GM06990 (cell line): ENCODE measurements around the gene AGPAT1.

Experiments
- DNase-seq: peaks from one replicate; pipeline ENCODE4 v3.0.0-alpha.2; 2011; ENCODE audit not compliant: insufficient read length; ENCODE audit errors: extremely low read depth
- H3K27me3 ChIP-seq: replicated peaks from 2 replicates; pipeline ENCODE4 v1.6.0; 2011; ENCODE audit warnings: low read length; ENCODE audit not compliant: control insufficient read depth, insufficient read depth
- H3K36me3 ChIP-seq: 2 replicates; pipeline ENCODE4 v1.5.1; 2011; ENCODE audit warnings: low read length; ENCODE audit not compliant: control insufficient read depth, insufficient read depth
- H3K4me3 ChIP-seq: replicated peaks from 2 replicates; pipeline ENCODE4 v1.5.1; 2011; ENCODE audit warnings: low read depth, mild to moderate bottlenecking, control low read depth, low read length
- TF ChIP-seq, protein P1 (sequence below): IDR thresholded peaks from 2 replicates; pipeline ENCODE4 v1.5.1; 2011; ENCODE audit warnings: low read length, control low read depth, mild to moderate bottlenecking, inconsistent platforms; ENCODE audit not compliant: insufficient read depth, poor library complexity, severe bottlenecking

Gene AGPAT1

DNA sequence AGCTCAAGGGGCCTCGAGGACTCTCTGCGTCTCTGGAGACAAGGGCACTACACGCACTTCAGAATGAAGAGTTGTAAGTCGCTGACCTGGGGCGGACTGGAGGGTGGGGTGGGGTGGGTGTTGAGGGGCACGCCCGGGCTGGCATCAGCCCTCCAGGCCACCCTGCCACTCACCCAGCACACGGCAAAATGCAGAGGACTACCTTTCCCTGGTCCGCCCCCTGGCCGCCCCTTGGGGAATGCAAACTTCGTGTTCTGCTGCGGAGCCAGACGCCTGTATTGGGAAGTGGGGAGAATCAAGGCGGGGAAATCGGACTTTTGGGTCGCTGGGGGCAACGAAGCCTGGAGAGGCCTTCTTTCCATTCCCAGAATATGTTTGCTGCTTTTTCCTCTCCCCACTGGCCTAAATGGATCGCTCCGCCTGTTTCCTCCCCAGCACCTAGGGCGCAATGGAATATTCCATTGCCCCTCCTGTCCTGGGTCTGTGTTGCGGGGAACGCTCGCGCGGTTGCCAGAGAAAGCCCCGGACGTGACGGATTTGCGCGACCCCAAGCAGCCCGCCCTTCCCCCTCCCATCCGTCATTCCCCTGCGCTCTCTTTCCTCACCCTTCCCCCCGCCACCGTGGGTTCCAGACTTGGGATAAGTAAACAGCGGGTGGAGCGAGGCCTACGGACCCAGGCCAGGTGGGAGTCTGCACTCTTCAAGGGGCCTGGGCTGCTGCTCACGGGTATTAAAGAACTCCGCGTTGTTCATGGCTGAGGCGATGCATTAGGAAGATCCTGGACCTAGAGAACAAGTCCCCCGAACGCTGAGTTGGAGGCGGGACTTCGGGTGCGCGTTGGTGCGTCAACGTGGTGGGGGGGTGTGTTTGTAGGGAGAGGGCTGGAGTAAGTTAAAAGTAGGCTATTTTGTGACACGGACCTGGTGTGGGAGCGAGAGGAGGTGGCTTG lies 22.0 kb downstream of the AGPAT1 start, which contains the start of gene PPT2:
Gene PPT2, plus strand, starts transcription at position 578 of the 950 bp plus-strand sequence. CDS start 454 bp downstream, outside the sequence.
- TF ChIP-seq, protein P1, sequence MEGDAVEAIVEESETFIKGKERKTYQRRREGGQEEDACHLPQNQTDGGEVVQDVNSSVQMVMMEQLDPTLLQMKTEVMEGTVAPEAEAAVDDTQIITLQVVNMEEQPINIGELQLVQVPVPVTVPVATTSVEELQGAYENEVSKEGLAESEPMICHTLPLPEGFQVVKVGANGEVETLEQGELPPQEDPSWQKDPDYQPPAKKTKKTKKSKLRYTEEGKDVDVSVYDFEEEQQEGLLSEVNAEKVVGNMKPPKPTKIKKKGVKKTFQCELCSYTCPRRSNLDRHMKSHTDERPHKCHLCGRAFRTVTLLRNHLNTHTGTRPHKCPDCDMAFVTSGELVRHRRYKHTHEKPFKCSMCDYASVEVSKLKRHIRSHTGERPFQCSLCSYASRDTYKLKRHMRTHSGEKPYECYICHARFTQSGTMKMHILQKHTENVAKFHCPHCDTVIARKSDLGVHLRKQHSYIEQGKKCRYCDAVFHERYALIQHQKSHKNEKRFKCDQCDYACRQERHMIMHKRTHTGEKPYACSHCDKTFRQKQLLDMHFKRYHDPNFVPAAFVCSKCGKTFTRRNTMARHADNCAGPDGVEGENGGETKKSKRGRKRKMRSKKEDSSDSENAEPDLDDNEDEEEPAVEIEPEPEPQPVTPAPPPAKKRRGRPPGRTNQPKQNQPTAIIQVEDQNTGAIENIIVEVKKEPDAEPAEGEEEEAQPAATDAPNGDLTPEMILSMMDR: no peak
- H3K27me3 ChIP-seq: peaks cover 1% of the 10 kb centered on the region
- peak within 1 kb of the TSS; percentile 60 for H3K4me3 ChIP-seq
- peak; percentile 71 for DNase-seq
- no peaks in the 10 kb centered on the region for H3K36me3 ChIP-seq

DNA sequence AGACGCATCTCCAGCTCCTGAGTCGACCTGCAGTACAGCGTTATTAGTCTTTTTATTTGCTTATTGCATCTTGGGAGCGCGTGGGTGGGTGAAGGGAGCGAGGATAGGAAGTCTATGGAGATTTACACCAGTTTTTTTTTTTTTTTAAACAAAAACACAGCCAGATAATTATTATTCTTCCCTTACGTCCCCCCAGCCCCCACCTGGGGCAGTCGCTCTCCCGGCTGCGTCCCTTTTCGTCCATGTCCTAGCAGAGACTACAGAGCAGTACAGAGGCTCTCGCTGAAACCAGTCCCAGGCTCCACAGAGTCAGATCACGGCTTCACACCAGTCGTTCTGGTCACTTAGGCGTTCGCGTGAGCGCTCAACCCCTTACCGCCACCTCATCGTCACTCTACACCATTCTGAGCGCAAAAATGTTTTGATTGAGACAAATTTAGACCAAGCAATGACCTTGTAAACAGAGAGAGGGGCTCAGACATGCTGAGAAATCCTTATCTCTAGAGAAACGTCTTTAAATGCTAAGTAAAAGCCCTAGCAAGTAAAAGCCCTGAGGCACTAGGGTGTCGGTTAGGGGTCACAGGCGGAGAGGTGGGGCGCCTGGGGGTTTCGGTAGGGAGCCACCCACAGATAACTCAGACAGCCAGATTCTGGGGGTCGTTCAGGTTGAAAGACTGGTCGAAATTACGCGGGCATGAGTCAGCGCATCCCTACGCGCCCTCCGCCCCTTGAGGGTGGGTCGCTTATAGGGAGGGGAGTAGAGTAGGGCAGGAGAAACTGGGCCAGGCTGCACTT lies 22.9 kb downstream of the AGPAT1 start:
- no peak for DNase-seq
- Histone ChIP-seq H3K27me3 (peaks cover 1% of the 10 kb centered on the region), H3K4me3 (no peak overlapping the region), H3K36me3 (no peaks in the 10 kb centered on the region)
- TF ChIP-seq, protein P1: no peak

DNA sequence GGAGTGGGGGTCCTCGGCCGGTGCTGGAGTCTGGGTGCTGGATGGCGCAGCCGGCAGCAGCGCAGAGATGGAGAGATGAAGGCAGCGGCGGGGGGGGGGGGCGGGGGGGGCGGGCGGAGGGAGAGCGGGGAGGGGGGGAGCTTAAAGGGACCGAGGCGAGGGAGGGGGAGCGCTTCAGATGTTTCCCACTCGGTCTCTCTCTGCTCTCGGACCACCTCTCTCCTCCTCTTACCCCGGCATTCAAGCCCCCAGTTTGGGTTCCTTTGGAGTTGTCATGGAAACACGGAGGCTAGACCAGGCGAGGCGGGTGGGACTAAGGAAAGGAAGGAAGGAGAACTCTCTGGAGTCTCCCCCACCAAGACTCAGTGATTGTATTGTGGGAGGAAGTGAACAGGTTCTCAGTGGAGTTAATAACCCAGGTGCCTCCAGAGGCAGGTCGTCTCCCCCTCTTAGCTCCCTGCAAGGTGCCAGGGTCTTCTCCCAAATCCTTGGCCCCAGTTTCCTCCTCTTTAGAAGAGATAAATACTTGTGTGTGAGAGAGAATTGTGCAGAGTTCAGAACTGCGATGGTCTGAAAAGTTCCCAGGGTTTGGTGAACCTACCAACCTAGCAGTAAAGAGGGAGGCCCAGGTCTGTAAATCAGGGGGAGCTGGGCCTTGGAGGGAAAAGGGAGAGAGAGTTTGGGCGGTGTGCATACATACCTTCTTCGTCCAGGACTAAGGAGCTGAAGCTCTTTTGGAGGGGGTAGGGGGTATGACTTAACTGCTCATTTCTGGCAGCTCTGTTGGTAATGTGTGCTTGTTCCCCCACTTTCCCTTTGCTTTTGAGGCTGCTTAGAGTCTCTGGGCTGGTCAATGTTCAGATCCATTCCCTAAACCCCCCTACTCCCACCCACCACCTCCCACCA lies 23.8 kb downstream of the AGPAT1 start, which contains the start of gene PRRT1:
Gene PRRT1, minus strand, starts transcription at position 77 of the 906 bp plus-strand sequence. CDS start 112 bp downstream, outside the sequence.
- Histone ChIP-seq H3K27me3 (peaks cover 1% of the 10 kb centered on the region), H3K4me3 (no peak within 1 kb of the TSS), H3K36me3 (no peaks in the 10 kb centered on the region)
- no peak for DNase-seq
- TF ChIP-seq, protein P1: no peak

DNA sequence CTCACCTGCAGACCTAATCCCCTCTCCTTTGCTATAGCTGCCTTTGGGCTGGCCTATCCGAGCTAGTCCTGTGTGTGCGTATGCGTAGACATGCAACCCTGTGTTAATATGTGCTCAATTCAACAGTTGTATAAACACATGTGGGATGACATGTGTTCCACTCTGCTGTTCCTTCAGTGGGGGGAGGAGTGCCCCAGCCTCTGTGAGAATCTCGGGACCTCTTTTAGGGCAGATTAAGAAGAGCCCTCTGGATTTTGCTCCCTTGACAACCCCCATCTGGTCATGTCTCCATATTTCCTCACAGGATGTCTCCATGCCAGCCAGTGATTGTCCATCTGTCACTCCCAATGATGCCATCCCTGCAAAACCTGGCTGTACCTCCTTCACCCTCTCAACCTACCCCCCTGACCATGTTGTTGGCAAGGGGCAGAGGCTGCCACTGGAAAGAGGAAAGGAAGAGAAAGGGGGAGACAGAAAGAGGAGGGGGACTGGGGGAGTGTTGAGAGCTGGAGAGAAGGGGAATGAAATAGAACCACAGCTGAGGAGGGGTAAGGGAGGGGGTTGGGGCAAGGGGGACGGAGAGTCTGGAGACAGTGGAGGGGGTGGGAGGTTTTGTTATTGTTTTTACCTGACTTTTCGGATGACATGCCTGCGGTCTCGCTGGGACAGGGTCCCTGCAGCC lies 24.6 kb downstream of the AGPAT1 start:
- no peak overlapping the region for H3K4me3 ChIP-seq
- peaks cover 1% of the 10 kb centered on the region for H3K27me3 ChIP-seq
- TF ChIP-seq, protein P1: no peak
- no peak for DNase-seq
- H3K36me3 ChIP-seq: no peaks in the 10 kb centered on the region
